ENCODE results near the gene CIRBP.

CIRBP gene

DNA sequence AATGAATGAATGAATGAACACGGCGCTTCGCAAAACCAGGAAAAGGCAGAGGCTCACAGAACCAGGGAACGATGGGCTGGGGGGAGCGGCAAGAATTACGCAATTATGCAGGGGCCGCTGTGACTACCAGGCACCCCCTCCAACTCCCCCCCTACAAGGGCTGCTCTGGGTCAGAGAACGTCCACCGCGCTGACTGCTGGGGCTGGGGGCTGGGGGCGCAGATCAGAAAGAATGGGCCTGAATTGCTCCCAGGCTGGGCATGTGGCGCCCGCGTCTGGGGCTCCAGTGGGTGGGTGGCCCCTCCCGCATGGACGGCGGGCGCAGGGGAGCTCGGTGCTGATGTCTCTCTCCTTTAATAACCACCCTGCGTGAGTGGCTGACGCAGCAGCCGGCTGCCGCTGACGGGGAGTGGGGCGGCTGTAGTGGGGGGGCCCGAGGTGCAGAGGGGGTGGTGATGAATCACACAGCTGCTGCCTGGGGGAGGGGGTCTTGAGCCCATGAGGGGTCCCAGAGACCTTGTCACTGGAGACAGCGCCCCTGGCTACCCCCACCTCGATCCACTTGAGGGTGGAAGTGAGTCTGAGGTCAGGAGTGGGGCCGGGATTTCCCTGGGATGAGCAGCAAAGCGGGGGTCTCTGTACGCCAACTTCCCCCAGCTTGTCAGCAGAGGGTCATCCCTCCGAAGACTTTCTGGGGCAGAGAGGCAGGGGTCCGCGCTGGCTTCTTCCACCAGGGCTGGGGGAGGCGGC lies 1.5 kb upstream of the CIRBP start:
- DNase-seq (ENCODE audit: low spot score), result no peak

- DNase-seq (ENCODE audit: low spot score), result no peak
Measured at GRCh38 chr19:1268226-1269064, 687 bp upstream of the CIRBP start.

- peak; percentile 94 for DNase-seq (ENCODE audit: low spot score)
Measured at GRCh38 chr19:1269478-1270212, 513 bp downstream of the CIRBP start.

DNA sequence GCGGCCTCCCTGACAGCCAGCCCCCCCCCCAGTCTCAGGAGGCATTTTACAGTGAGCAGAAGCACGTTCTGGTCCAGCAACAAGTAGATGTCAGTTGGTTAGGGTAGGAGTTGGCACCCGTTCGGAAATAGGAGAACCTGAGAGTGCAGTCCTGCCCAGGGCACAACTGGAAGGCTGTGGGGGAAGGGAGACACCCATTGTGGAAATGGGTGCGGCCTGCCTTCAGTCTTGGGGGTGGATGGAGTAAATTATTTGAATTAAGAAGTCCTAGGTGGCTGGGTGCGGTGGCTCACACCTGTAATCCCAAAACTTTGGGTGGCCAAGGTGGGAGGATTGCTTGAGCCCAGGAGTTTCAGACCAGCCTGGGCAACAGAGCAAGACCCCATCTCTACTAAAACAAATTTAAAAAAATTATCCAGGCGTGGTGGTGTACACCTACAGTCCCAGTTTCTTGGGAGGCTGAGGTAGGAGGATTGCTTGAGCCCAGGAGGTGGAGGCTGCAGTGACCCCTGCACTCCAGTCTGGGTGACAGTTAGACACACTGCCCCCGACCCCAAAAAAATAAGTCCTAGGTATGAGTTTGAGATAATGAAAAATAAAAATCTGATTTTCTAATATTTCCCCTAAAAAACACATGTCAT lies 1.2 kb downstream of the CIRBP start:
- no peak for DNase-seq (ENCODE audit: low spot score)

DNA sequence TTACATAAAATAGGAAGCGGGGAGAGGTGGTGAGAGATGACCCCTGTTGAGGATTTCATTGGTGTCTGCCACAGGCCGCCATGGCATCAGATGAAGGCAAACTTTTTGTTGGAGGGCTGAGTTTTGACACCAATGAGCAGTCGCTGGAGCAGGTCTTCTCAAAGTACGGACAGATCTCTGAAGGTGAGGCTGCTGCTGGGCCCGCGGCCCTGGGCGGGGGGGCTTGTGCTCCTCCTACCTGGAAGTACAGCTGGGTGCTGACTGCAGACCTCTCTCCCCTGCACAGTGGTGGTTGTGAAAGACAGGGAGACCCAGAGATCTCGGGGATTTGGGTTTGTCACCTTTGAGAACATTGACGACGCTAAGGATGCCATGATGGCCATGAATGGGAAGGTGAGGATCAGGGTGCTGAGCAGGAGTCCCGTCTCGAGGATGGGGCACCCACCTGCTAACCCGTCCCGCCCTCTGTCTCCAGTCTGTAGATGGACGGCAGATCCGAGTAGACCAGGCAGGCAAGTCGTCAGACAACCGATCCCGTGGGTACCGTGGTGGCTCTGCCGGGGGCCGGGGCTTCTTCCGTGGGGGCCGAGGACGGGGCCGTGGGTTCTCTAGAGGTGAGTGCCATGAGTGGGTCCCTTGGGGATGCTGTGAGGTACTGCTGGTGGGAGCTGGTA lies 1.9 kb downstream of the CIRBP start:
- no peak for DNase-seq (ENCODE audit: low spot score)

DNA sequence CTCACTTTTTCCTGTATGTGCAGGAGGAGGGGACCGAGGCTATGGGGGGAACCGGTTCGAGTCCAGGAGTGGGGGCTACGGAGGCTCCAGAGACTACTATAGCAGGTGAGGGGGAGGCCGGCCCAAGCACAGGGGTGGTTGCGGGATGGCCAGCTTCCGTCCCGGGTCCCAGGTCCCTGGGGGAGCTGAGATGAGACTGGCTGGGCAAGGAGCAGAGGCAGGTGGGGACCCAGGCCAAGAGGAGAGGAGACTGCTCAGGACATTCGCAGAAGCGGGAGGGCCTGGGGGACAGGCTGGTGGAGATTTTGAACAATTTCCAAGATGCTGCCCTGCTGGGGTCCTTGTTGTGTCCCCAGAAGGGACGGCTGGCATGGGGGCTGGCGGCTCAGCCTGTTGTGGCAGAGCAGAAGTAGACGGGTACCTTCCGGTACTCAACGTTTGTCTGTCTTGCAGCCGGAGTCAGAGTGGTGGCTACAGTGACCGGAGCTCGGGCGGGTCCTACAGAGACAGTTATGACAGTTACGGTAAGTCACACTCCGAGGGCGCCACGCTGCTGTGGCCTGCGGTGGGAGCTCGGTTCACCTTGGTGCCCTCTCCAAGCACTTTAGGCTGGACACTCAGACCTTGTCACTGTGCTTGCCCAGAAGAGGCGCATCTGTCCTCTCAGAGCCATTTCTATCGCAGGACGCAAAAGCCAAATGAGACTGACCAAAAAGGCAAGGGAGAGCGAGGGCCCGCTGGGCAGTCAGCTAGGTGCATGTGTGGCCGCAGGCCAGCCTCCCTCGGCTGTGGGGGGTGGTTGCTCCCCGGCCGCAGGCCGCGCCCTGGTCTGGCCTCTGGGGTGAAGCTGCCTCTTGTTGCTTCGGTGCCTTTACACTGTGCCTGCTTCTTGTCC lies 2.6 kb downstream of the CIRBP start:
- no peak for DNase-seq (ENCODE audit: low spot score)

GRCh38 chr19:1272423-1273262 lies 3.5 kb downstream of the CIRBP start:
- no peak for DNase-seq (ENCODE audit: low spot score)

DNA sequence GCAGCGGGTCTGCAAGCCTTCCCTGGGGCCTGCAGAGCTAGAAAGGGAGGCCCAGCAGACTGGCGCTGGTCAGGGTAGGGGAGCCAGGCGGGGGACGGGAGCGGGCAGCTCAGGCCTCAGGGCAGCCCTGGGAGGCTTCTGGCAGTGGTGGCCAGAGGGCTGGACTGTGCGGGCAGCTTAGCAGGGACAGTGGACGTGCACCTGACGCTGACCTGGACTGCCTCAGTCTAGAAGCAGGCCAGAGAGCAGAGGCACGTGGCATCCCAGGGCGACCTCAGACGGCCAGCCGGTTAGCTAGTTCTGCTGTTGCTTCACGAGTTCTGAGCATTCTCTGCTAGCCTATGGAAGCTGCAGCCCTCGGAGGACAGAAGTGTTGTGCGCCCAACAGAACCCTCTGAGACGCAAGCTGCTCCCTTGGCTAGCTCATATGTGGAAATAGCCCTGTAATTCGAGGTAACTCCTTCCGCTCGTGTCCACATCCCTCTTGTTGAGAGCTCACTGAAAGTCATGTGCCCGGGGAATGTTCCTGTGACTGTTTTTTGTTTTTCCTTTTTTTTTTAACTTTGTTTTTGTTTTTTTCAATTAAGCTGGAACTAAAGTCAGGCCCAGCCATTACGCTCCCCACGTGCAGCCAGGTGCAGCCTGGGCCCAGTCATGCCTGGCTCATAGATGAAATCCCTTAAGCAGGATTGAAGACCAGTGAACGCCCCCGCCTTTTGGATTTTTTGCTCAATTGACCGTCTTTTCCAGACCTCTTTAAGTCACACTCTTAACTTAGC lies 4.3 kb downstream of the CIRBP start:
- DNase-seq (ENCODE audit: low spot score), result no peak

DNA sequence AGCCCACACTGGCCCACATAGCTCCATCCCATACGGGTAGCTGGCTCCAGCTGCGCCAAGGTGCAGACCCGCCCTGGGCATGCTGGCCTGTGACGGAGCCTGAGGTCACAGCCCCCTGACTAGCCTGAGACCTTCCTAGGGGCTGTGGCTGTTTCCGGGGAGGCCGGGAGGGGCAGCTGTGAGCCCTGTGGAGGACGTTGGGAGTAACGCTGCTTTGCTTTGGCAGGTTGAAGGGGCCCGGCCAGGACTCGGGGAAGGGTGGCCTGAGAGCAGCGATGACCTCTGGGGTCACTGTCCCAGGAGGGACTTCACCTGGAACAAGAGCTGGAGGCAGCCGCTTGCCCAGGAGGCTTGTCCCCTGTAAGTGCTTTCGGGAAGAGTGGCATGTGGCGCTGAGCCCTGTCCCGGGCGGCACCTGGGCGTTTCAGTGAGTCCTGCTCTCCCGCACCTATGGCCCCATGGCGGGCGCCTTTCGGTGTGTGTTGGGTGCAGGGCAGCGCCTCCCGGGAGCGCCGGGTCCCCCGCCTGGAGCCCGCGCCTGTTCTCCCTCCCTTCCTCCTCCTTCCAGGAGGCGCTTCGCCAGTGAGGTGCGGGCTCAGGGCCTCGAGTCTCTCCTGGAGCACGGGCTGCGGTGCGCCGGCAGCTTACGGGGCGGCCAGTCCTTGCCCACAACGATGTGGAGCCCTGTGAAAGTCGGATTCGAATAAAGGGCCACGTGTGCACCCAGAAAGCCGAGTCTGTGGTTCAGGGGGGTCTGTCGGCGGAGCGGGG lies 5.1 kb downstream of the CIRBP start:
- DNase-seq (ENCODE audit: low spot score), result no peak

DNA sequence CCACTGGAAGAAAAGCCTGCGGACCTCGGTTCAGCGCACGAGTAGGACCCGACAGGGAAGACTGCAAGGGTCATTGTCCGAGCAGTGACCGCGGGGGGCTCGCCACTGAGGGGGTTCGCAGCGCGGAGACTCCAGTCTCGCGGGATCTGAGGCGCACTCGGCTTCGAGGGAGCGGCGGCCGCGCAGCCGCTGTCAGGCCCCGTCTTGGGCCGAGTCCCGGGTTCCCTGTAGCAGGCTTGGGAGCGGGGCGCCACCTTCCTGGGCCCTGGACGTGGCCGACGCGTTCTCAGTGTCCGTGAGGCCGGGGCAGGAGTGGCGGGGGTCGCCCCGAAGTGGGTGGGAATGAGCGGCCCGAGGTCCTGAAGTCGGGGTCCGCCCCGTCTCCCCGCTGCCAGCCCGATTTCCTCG lies 5.7 kb downstream of the CIRBP start:
- no peak for DNase-seq (ENCODE audit: low spot score)

DNA sequence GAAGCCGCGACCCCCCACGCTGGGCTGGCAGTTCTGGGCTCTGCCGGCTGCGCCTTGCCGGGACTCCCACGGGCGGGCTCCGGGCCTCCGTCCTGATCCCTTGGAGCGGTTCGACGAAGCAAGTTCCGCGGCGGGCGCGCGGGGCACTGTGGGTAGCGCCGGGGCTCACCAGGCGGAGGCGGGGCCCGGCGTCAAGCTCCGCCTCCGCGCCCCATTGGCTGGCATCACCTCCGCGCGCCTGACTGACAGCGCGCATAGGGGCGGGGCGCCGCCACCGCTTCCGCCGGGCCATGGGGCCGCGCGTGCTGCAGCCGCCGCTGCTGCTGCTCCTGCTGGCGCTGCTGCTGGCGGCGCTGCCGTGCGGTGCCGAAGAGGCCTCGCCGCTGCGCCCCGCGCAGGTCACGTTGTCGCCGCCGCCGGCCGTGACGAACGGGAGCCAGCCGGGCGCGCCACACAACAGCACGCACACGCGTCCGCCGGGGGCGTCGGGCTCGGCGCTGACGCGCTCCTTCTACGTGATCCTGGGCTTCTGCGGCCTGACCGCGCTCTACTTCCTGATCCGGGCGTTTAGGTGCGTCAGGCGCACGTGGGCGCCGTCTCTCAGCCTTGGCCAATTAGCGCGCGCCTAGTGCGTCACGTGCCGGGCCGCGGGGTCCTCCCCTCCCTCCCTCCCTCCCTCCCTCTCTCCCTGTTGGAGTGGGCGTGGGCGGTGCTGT lies 6.3 kb downstream of the CIRBP start, which contains the start of gene FAM174C:
Gene FAM174C (plus strand): TSS at position 271 of the 716 bp plus-strand sequence. CDS start 20 bp downstream, at position 291.
- DNase-seq (ENCODE audit: low spot score), result peak; percentile 98

GRCh38 chr19:1275976-1276627 lies 7.0 kb downstream of the CIRBP start:
- no peak for DNase-seq (ENCODE audit: low spot score)

- DNase-seq (ENCODE audit: low spot score), result no peak
Measured at GRCh38 chr19:1276628-1277022, 7.5 kb downstream of the CIRBP start.

- DNase-seq (ENCODE audit: low spot score), result no peak
Measured at GRCh38 chr19:1277061-1277460, 7.9 kb downstream of the CIRBP start.

- no peak for DNase-seq (ENCODE audit: low spot score)
Measured at GRCh38 chr19:1278074-1278473, 8.9 kb downstream of the CIRBP start.

Measured in AG08396 (cell line).